ENCODE results near the gene SND1.
A peak's percentile ranks its signal among the peaks of the same experiment; 100 is the strongest.

SND1 gene

GRCh38 chr7:128114806-128115205, 462.8 kb downstream of the SND1 start:
- no peak for DNase-seq (ENCODE audit: low read depth in 3 of 3)

DNA sequence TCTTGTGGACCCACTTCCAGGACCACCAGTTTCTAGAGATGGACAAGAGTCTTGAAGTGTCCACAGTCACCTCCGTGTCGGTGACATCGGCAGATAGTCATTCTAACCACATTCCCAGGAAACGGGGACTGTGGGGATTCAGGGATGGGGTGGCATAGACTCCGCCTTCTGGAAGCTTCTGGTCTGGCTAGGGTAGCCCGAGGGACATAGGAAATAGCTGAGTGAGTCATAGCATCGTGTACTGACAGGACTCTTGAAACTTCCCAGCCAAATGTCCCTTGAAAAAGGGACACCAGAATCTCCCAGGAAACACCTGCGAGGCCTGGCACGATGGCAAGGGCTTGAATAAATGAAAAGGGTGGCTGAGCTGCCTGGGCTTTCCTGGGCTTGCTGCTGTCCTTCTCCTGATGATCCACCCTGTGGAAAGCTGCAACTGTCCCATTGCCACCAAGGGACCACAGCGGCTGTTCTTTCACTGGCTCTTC, 463.4 kb downstream of the SND1 start:
- no peak for DNase-seq (ENCODE audit: low read depth in 3 of 3)

DNA sequence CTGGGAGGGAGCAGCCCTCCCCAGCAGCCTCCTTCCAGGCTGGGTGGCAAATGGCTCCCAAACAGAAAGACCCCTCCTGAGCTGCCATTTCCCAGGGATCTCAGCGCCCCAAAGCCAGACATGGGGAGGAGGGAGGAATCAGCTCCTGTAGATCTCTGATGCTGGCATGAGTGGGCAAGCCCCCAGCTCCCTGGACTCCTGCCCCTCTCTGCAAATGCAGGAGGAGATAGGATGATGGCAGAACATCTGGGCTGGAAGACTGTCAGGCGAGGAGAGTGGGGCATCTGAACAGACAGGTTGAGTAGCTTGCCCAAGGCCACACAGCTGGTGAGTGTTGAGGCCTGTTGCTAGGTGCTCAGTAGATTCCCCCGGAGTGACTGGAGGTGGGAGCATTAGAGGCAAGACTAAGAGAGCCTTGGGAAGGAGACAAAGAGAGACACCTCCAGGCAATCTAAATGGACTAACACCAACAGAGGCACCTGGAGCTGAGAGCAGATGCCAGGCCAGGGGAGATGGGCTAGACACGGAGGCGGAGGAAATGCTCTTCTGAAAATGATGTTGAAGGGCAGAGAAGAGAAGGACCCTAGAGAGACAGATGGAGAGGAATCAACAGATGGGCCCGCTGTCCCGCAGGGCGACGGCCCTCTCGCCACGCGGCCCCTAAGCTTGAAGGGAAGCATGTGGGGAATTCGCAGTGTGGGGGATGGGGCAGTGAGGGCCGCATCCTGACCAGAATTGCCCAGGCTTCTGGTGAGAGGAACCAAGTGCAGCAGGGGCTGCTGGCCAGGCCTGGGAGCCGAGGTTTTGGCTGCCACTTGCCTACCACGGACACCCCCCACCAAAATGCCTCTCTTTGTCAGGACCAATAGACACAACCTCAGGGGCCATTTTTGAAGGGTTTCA, 464.1 kb downstream of the SND1 start:
- DNase-seq (ENCODE audit: low read depth in 3 of 3), result no peak

GRCh38 chr7:128116740-128117139, 464.7 kb downstream of the SND1 start:
- no peak for DNase-seq (ENCODE audit: low read depth in 3 of 3)

- no peak for DNase-seq (ENCODE audit: low read depth in 3 of 3)
These were observed 465.7 kb downstream of the SND1 start for GRCh38 chr7:128117691-128118090.

GRCh38 chr7:128119036-128119435, 467.0 kb downstream of the SND1 start:
- DNase-seq (ENCODE audit: low read depth in 3 of 3), result no peak

GRCh38 chr7:128120116-128120515, 468.1 kb downstream of the SND1 start:
- no peak for DNase-seq (ENCODE audit: low read depth in 3 of 3)

DNA sequence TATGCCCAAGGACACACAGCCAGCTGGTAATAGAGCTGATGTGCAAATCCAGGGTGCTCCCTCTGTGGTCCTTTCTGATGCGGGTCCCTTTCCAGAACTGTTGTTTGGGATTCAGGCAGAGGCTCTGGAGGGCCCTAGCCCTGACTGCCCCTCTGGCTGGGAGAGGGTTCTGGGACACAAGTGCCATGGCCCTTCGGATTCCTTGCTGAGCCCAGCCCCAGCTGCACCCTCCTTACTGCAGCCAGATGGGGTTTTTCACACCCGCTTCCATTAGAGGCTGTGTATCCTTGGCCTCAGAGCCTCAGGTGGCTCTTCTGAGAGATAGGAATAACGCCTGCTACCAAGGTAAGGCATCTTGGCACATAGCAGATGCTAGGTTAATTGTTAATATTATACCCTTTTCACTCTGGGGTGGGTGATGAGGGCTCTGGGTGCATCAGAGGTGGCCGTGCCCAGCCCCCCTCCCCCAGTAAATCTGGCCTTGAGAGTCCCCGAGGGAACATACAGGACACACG, 469.0 kb downstream of the SND1 start:
- DNase-seq (ENCODE audit: low read depth in 3 of 3), result no peak

- no peak for DNase-seq (ENCODE audit: low read depth in 3 of 3)
These were observed 469.9 kb downstream of the SND1 start for GRCh38 chr7:128121711-128122530.

GRCh38 chr7:128122576-128123290, 470.7 kb downstream of the SND1 start:
- DNase-seq (ENCODE audit: low read depth in 3 of 3), result no peak

DNA sequence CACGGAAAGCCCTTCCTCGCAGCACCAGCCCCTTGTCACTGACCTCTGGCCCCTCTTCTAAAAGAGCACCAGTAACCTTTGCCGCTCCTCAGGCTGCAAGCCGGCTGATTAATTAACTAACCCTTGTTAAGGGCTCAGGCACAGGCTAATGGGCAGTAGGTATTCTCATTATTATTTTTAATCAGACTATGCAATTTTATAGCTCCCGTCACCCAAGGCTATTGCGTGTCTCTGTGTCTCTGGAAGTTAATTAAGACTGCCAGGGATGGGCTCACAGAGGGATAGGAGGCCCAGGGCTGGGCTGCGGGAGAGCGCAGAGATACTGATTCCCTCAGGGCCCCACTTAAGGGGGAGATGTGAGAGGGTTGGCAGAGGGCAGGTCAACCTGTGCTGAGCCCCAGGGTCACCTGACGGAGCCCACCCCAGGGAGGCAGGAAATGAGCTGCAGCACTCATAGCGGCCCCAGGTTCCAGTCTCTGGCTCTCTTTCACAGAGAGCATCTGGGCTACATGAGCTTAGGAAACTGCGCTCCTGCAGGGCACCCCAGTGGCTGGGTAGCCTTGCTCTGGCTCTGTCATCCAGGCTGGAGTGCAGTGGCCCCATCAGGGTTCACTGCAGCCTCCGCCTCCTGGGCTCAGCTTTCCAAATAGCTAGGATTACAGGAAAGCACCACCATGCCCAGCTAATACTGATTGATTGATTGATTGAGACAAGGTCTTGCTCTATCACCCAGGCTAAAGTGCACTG, 471.5 kb downstream of the SND1 start:
- no peak for DNase-seq (ENCODE audit: low read depth in 3 of 3)

DNA sequence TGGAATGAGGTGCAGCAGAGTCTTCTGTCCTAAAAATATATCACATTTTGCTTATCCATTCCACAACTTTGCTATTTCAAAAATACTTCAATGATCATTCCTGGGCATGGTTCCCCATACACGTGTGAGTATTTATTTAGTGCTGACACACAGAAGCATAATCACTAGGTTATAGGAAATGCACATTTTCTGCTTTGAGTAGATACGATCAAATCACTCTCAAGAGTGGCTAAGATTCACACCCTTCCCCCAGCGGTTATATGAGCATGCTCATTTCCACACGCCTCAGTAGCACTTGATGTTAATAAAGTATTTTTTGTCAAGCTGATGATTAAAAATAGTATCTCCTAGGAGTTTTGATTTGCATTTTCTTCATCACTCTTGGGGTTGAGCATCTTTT, 472.8 kb downstream of the SND1 start:
- no peak for DNase-seq (ENCODE audit: low read depth in 3 of 3)

DNA sequence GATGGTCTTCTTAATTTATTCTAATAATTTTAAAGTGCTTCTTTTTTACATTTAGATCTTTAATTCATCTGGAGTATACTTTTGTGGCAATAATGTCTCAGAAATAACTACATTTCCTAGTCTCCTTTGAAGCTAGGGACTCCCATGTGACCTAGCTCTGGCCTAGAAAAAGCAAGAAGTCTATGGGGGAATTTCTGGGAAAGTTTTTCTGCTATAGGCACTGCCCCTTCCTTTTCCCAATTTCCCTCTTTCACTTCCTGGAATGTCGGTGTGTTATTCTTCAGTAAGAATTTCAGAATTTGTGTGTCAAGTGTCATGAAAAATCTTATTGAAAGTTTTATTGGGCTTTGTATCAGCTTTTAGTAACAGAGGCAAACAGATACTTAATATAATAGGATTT, 473.8 kb downstream of the SND1 start:
- no peak for DNase-seq (ENCODE audit: low read depth in 3 of 3)

- DNase-seq (ENCODE audit: low read depth in 3 of 3), result no peak
These were observed 476.4 kb downstream of the SND1 start for GRCh38 chr7:128128401-128128800.

DNA sequence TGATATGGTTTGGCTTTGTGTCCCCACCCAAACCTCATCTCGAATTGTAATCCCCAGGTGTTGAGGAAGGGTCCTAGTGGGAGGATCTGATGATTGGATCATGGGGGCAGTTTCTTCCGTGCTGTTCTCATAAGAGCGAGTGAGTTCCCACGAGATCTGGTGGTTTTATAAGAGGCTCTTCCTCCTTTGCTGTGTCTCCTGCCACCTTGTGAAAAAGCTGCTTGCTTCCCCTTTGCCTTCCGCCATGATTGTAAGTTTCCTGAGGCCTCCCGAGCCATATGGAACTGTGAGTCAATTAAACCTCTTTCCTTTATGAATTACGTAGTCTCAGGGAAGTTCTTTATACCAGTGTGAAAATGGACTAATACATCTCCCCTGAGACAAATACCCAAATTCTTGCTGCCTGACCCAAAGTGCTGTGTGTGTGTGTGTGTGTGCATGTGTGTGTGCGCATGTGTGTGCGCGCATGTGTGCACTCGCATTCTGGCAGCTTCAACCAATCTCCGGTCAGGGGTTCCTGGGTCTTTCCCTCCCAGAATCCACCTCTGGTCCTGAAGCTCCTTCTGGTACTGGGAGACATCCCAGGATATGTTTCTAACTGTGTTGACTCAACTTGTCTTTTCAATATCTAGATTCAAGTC, 477.4 kb downstream of the SND1 start:
- no peak for DNase-seq (ENCODE audit: low read depth in 3 of 3)

GRCh38 chr7:128131115-128131514, 479.1 kb downstream of the SND1 start:
- DNase-seq (ENCODE audit: low read depth in 3 of 3), result no peak

DNA sequence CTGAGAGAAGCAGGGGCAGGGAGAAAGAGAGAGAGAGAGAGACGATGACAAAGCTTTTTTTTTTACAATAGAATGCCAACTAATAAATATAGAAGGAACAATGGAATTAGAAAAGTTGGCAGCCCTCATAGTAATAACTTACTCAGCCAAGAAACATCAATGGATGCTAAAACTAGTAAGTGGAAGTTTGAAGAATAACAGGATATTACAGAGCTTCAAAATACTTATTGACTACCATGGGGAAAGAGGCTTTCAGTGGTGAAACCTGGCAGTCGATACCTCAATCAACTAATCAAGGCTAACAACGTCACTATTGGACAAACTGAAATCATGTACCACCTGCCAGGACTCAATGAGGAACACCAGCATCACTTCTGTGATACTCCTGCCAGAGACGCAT, 479.7 kb downstream of the SND1 start:
- DNase-seq (ENCODE audit: low read depth in 3 of 3), result no peak

GRCh38 chr7:128132426-128133069, 480.6 kb downstream of the SND1 start:
- DNase-seq (ENCODE audit: low read depth in 3 of 3), result no peak

DNA sequence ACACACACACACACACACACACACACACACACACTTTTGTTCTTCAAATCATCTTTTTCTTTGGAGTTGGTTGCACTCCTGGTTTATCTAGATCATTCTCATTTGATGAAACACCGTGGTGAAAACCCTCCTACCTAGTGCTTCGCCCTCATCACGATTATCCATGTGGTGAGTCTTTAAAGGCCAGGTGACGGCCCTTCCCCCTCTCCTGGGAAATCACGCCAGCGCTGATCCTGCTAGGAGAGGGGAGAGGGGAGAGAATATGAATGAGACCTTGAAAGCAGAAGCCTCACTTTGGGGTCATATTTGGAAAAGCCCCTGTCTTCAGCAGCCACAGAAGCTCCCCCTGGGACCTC, 483.1 kb downstream of the SND1 start:
- DNase-seq (ENCODE audit: low read depth in 3 of 3), result no peak

DNA sequence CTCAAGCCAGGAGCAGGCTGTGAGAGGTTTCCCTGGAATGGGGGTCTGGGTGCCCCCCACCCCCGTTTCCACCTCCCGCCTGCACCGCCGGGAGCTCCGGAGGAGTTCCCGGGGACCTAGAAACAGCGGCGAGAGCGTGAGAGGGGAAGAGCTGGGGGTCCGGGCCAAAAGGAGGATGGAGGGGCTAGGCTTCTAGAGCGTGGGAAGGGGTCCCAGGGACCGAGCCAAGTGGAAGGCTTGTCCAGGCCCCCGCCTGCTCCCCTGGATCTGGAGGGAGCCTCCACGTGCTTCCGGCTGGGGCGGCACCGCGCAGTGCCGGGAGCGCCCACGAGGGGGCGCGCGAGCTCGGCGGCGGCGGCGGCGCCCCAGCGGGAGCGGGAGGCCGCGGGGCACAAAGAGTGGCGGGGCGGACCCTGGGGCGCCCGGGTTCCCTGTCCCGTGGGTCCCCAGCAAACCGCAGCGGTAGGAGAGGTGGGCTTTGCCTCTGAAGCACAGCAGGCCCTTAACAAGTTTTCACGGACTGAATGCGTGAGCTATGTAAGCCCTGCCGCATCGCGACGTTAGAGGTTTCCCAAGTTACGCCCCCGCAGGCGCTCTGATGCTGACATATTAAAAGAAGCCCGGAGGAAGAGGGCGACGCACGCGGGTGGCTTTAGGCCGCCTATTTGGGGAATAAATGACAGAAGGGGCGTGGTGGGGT, 483.7 kb downstream of the SND1 start:
- DNase-seq (ENCODE audit: low read depth in 3 of 3), result peak; percentile 31 to 57 (median 51)
